Measurements from ENCODE around the gene MAD1L1. TPM values are rescaled to one million over a fixed set of nuclear protein-coding genes. Genes with fewer than 3 reads are reported as not detected.

MAD1L1 gene
- total and polyA plus RNA-seq, 4 donors = 12.8 to 20.7 (median 16.5) TPM

GRCh38 chr7:2131341-2131740, 101.4 kb downstream of the MAD1L1 start (continued):
- TF ChIP-seq SP1 (IDR thresholded peaks at IDR 0.05) (no peak), HNF4G (IDR thresholded peaks at IDR 0.05) (no peak), HNF4A (conservative IDR thresholded peaks at IDR 0.05) (no peak), JUND (IDR thresholded peaks at IDR 0.05) (no peak)

DNA sequence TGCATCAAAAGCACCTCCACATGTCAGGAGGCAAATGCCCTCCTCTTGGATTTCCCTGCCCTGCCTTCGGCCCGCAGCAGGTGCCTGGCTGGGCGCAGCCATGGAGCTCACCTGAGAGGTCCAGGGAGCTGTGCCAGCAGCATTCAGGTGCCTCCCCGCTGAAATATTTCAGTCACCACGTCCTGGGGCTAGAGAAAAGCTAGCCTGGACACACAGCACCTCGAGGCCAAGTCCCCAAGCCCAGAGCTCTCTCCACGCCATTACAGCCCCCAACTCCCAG, 102.7 kb downstream of the MAD1L1 start:
- H3K27me3 ChIP-seq (ENCODE audit: control insufficient read depth in 4 of 4, insufficient read depth in 4 of 4, low read length in 3 of 4) = no peaks in the 10 kb centered on the region
- WGBS = 96% methylated on average over 7 of the region's 7 CpGs
- H3K27ac ChIP-seq (ENCODE audit: low read depth in 1 of 2, low read length in 2 of 2) = no peak overlapping the region
- no peaks in the 10 kb centered on the region for H3K9me3 ChIP-seq (ENCODE audit: control insufficient read depth in 4 of 4, low read length in 3 of 4)
- no peak overlapping the region for H3K4me3 ChIP-seq (ENCODE audit: low read depth in 1 of 3, low read length in 3 of 3)
- no peaks in the 10 kb centered on the region for H3K4me1 ChIP-seq (ENCODE audit: control insufficient read depth in 4 of 4, insufficient read depth in 4 of 4, low read length in 3 of 4)
- H3K9ac ChIP-seq (ENCODE audit: low read depth in 1 of 2, low read length in 2 of 2) = no peak overlapping the region
- no peak for TF ChIP-seq GABPA (IDR thresholded peaks at IDR 0.05 in 1 of 2, conservative IDR thresholded peaks at IDR 0.05 in 1 of 2)
- TF ChIP-seq NR2F2 (IDR thresholded peaks at IDR 0.05) = no peak
- TF ChIP-seq FOXA1 (IDR thresholded peaks at IDR 0.05) = no peak
- TF ChIP-seq, protein P1, sequence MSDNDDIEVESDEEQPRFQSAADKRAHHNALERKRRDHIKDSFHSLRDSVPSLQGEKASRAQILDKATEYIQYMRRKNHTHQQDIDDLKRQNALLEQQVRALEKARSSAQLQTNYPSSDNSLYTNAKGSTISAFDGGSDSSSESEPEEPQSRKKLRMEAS (IDR thresholded peaks at IDR 0.05) = no peak
- TF ChIP-seq EGR1 (IDR thresholded peaks at IDR 0.05; ENCODE audit: low read depth in 2 of 2) = no peak
- TF ChIP-seq, protein P2, sequence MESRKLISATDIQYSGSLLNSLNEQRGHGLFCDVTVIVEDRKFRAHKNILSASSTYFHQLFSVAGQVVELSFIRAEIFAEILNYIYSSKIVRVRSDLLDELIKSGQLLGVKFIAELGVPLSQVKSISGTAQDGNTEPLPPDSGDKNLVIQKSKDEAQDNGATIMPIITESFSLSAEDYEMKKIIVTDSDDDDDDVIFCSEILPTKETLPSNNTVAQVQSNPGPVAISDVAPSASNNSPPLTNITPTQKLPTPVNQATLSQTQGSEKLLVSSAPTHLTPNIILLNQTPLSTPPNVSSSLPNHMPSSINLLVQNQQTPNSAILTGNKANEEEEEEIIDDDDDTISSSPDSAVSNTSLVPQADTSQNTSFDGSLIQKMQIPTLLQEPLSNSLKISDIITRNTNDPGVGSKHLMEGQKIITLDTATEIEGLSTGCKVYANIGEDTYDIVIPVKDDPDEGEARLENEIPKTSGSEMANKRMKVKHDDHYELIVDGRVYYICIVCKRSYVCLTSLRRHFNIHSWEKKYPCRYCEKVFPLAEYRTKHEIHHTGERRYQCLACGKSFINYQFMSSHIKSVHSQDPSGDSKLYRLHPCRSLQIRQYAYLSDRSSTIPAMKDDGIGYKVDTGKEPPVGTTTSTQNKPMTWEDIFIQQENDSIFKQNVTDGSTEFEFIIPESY (IDR thresholded peaks at IDR 0.05) = no peak
- TF ChIP-seq YY1 (IDR thresholded peaks at IDR 0.05) = no peak
- TF ChIP-seq CTCF (IDR thresholded peaks at IDR 0.05; ENCODE audit: low read depth, low read length, missing input control) = no peak
- no peak for TF ChIP-seq REST (IDR thresholded peaks at IDR 0.05)
- TF ChIP-seq RXRA (IDR thresholded peaks at IDR 0.05) = no peak
- TF ChIP-seq HNF4A (conservative IDR thresholded peaks at IDR 0.05) = no peak
- TF ChIP-seq, protein P3, sequence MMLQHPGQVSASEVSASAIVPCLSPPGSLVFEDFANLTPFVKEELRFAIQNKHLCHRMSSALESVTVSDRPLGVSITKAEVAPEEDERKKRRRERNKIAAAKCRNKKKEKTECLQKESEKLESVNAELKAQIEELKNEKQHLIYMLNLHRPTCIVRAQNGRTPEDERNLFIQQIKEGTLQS (IDR thresholded peaks at IDR 0.05) = no peak
- no peak for TF ChIP-seq HNF4G (IDR thresholded peaks at IDR 0.05)
- no peak for TF ChIP-seq TAF1 (conservative IDR thresholded peaks at IDR 0.05)
- no peak for DNase-seq (ENCODE audit: low spot score)
- peaks cover 0 to 2% (median under 1%) of the 10 kb centered on the region in 4 donors for H3K36me3 ChIP-seq (ENCODE audit: control insufficient read depth in 4 of 4, insufficient read depth in 3 of 4, low read depth in 1 of 4, low read length in 3 of 4)
